ENCODE measurements around the gene CSGALNACT2. TPM values are rescaled to one million over a fixed set of nuclear protein-coding genes. Genes with fewer than 3 reads are reported as not detected.
A peak's percentile ranks its signal among the peaks of the same experiment; 100 is the strongest.

CSGALNACT2 gene
- total RNA-seq, 2 experiments from 2014 or later, result 36.2 to 41.0 TPM

- Mint-ChIP-seq H3K4me3 (no peak overlapping the region), H3K4me1 (peaks cover 17% of the 10 kb centered on the region), H3K36me3 (ENCODE audit: low read depth) (no peaks in the 10 kb centered on the region), H3K27ac (no peak overlapping the region), H3K27me3 (peaks cover 27% of the 10 kb centered on the region), H3K9me3 (no peaks in the 10 kb centered on the region)
- DNase-seq, result no peak
- POLR2A ChIA-PET, result no interaction called here
- CTCF ChIA-PET, result interaction anchor here (1.2 to 3.9 kb wide), 4 partner anchors 11 to 33 kb away, joined by 3 to 17 read pairs (median 4); no protein-coding TSS in a partner anchor
These were observed 84.8 kb downstream of the CSGALNACT2 start for GRCh38 chr10:43223056-43223455.

GRCh38 chr10:43224321-43224720 lies 86.1 kb downstream of the CSGALNACT2 start:
- DNase-seq, result no peak
- CTCF ChIA-PET, result interaction anchor here (3.9 kb wide), 1 partner anchor 20 kb away, joined by 17 read pairs; no protein-coding TSS in a partner anchor
- no peaks in the 10 kb centered on the region for H3K36me3 Mint-ChIP-seq (ENCODE audit: low read depth)
- H3K4me3 Mint-ChIP-seq, result no peak overlapping the region
- H3K9me3 Mint-ChIP-seq, result no peaks in the 10 kb centered on the region
- POLR2A ChIA-PET, result no interaction called here
- H3K27ac Mint-ChIP-seq, result no peak overlapping the region
- H3K27me3 Mint-ChIP-seq, result peaks cover 37% of the 10 kb centered on the region
- H3K4me1 Mint-ChIP-seq, result peaks cover 26% of the 10 kb centered on the region

DNA sequence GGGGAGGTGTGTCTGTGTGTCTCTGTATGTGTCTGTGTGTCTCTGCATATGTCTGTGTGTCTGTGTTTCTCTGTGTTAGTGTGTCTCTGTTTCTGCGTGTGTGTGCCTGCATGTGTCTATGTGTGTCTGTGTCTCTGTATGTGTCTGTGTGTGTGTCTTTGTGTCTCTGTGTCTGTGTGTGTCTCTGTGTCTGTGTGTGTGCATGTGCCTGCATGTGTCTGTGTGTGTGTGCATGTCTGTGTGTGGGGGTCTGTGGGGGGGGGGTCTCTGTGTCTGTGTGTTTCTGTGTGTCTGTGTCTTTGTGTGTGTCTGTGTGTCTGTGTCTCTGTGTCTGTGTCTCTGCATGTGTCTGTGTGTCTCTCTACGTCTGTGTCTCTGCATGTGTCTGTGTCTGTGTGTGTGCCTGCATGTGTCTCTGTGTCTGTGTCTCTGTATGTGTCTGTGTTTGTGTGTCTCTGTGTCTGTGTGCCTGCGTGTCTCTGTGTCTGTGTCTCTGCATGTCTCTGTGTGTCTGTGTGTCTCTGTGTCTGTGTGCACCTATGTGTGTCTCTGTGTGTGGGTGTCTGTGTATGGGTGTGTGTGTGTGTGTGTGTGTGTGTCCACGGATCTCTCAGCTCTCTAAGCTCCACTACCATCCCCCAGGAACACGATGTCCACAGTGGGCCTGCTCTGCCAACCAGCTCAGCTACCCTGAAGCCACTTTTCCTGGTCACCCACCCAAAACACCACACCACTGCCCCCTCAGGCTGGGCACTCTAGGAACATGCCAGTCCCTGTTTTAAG lies 87.0 kb downstream of the CSGALNACT2 start:
- H3K27me3 Mint-ChIP-seq, result peaks cover 40% of the 10 kb centered on the region

DNA sequence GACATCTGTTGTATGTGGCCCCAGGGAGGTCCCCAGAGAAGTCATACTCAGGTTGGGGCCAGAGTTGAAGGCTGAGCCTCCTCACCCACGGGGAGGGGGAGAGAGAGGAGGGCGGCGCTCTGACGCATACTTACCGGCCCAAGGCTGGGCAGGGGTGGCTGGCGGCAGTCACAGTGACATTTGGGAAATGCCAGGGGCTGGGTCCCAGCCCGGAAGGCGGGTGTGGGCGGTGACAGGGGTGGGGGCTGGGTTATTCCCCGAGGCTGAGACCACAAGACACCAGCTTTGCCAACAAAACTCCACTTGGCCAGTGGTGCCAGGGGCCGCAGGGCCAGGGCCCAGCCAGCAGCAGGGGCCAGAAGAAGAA lies 87.5 kb downstream of the CSGALNACT2 start:
- POLR2A ChIA-PET, result no interaction called here
- H3K27me3 Mint-ChIP-seq, result peaks cover 44% of the 10 kb centered on the region

More for the DNA sequence above, 87.0 kb downstream of the CSGALNACT2 start:
- no peak for DNase-seq
- H3K4me3 Mint-ChIP-seq, result no peak overlapping the region
- CTCF ChIA-PET, result interaction anchor here (0.8 to 3.9 kb wide), 4 partner anchors 15 to 126 kb away, joined by 3 to 17 read pairs (median 4); no protein-coding TSS in a partner anchor
- no peaks in the 10 kb centered on the region for H3K9me3 Mint-ChIP-seq
- POLR2A ChIA-PET, result no interaction called here
- peaks cover 28% of the 10 kb centered on the region for H3K4me1 Mint-ChIP-seq
- H3K27ac Mint-ChIP-seq, result no peak overlapping the region
- no peaks in the 10 kb centered on the region for H3K36me3 Mint-ChIP-seq (ENCODE audit: low read depth)

GRCh38 chr10:43226441-43226840 lies 88.2 kb downstream of the CSGALNACT2 start:
- Mint-ChIP-seq H3K9me3 (no peaks in the 10 kb centered on the region), H3K4me1 (peaks cover 34% of the 10 kb centered on the region), H3K27me3 (peaks cover 45% of the 10 kb centered on the region), H3K4me3 (no peak overlapping the region), H3K36me3 (ENCODE audit: low read depth) (no peaks in the 10 kb centered on the region), H3K27ac (no peak overlapping the region)
- CTCF ChIA-PET, result interaction anchor here (1.0 to 3.9 kb wide), 3 partner anchors 14 to 22 kb away, joined by 3 to 17 read pairs (median 3); no protein-coding TSS in a partner anchor
- POLR2A ChIA-PET, result no interaction called here
- no peak for DNase-seq

More for the DNA sequence above, 87.5 kb downstream of the CSGALNACT2 start:
- Mint-ChIP-seq H3K9me3 (no peaks in the 10 kb centered on the region), H3K36me3 (ENCODE audit: low read depth) (no peaks in the 10 kb centered on the region), H3K4me3 (no peak overlapping the region), H3K4me1 (peaks cover 31% of the 10 kb centered on the region), H3K27ac (no peak overlapping the region)
- DNase-seq, result no peak
- CTCF ChIA-PET, result interaction anchor here (0.8 to 3.9 kb wide), 4 partner anchors 15 to 126 kb away, joined by 3 to 17 read pairs (median 4); no protein-coding TSS in a partner anchor

DNA sequence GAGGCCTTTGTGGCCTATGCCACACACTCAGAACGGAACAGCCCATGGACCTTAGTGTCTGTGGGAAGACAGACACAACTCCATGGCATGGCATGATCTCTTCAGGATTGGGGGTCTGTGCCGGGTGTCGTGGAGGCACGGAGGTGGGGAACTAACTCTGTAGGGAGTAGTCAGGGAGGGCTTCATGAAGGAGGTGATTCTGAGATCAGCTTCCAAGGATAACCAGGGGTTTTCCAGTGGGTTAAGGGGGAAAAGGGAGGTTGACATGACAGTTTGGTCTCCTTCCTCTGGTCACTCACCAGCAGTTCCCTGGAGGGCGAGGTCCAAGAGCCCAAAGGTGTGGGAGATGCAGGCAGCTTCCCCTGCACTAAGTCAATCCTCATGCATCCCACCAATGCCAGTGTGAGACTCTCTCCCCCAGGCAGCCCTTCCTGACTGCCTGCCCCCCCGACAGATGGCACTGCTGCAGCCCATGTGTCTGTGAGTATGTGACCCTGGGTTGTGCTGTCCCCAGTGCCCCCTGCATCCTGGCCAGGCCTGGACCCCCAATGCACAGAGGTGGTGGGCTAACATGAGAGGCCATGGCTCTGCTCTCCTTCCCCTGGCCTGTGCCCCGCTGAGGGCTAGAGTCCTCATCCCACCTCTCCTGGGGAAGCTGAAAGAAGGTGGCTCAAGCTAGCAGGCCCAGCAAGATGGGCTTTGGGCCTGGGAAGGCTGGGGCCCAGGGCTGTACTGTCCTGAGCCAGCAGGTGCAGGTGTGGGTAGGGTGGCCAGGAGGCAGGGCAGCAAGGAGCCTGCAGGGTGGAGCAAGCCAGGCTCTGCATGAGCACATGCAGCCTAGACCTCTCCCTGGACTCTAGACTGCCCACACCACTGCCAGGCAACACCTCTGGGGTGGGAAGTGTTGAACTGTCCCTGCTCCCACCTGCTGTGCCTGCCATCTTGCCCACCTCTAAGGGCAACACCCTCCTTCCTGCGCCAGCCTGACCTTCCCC lies 88.9 kb downstream of the CSGALNACT2 start:
- H3K27ac Mint-ChIP-seq, result no peak overlapping the region
- no peaks in the 10 kb centered on the region for H3K36me3 Mint-ChIP-seq (ENCODE audit: low read depth)
- peaks cover 45% of the 10 kb centered on the region for H3K27me3 Mint-ChIP-seq
- ChIA-PET CTCF (interaction anchor here (1.3 to 3.9 kb wide), 2 partner anchors 23 to 25 kb away, joined by 4 to 17 read pairs; no protein-coding TSS in a partner anchor), POLR2A (no interaction called here)
- H3K4me3 Mint-ChIP-seq, result no peak overlapping the region
- H3K9me3 Mint-ChIP-seq, result no peaks in the 10 kb centered on the region
- DNase-seq, result peak; percentile 3
- peaks cover 41% of the 10 kb centered on the region for H3K4me1 Mint-ChIP-seq

DNA sequence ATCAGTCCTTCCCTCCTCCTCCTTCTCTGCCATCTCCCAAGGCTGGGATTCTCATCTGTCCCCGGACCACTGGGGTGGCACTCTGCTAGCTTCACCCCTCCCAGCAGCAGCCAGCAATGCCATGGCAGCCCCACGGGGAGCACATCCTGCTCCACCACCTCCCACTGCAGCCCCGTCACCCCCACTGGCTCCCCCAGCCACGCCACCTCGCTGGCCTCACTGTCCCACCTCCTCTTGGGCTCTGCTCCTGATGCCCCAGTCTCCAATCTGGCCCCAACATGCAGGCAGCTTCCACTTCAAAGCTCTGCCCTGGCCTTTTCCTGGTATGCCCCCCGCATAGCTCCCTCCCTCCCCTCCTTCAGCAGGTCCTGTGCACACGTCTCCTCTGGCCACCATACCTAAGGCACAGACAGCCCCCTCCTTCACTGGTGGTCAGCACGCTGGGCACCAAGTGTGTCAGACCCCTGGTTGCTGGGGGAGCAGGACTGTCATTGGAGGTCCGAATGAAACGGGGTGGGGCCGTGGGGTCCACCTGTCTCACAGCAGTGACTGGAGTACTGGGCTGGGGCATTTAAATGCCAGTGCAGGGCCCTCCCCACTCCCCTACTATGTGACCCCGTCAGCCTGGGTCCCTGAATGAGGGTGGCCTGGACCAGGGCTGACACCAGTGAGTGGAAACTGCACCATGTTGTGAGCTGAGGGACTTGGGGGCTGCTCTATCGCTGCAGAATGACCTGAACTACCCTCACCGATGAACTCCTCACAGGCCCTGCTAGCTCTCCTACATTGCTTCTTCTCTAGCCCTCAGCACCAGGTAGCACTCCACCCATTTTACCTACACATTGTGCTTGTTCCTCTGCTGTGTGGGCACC lies 89.9 kb downstream of the CSGALNACT2 start:
- Mint-ChIP-seq H3K27ac (peak overlapping the region; percentile 72), H3K27me3 (peaks cover 40% of the 10 kb centered on the region), H3K36me3 (ENCODE audit: low read depth) (no peaks in the 10 kb centered on the region), H3K4me1 (peaks cover 46% of the 10 kb centered on the region), H3K4me3 (peak overlapping the region; percentile 66), H3K9me3 (no peaks in the 10 kb centered on the region)
- no peak for DNase-seq
- ChIA-PET CTCF (interaction anchor here (0.9 to 1.3 kb wide), 3 partner anchors 26 to 65 kb away, joined by 3 to 4 read pairs (median 3); no protein-coding TSS in a partner anchor), POLR2A (no interaction called here)

GRCh38 chr10:43228783-43229207 lies 90.5 kb downstream of the CSGALNACT2 start:
- POLR2A ChIA-PET, result no interaction called here

DNA sequence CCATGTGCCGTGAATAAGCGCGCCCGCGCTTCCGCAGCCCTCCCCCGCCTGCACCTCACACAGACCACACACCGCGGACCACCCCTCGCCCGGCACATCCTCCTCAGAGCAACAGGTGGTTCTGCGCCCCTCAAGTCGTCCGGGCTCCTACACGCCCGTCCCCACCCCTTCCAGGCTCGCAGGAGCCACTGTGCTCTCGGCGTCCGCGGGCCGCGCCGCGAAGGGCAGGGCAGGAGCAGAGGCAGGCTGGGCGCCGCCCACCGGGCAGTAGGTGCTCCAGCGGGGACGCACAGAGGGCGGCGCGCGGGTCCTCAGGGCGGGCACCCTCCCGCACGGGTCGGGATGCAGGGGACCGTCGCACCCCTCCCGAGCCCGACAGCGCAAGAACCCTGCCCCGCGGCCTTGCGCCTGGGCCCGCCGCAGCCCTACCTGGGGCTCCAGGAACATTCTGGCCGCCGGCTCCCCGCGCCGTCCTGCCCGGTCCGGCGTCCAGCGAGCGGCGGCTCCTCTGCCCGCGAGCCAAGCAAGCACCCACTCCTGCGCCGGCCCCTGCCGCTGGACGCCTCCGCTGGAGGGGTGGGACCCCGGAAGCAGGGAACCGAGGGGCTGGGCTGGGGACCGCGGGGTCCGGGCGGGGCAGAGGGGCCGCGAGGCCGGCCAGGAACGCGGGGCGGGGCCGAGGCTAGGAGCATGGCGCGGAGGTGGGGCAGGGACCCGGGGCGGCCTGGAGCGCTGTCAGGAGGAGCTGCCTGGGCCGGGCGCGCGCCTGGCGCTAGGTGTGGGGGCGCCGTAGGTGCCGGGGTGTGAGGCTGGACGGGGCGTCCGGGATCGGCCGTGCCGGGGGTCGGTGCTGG lies 91.2 kb downstream of the CSGALNACT2 start:
- H3K36me3 Mint-ChIP-seq (ENCODE audit: low read depth), result no peaks in the 10 kb centered on the region
- H3K27me3 Mint-ChIP-seq, result peaks cover 33% of the 10 kb centered on the region
- H3K27ac Mint-ChIP-seq, result peak overlapping the region; percentile 72
- peak; percentile 42 for DNase-seq
- H3K4me3 Mint-ChIP-seq, result peak overlapping the region; percentile 66
- ChIA-PET CTCF (interaction anchor here (0.6 to 2.1 kb wide), 4 partner anchors 16 to 108 kb away, joined by 4 to 7 read pairs (median 5); no protein-coding TSS in a partner anchor), POLR2A (no interaction called here)
- peaks cover 46% of the 10 kb centered on the region for H3K4me1 Mint-ChIP-seq
- H3K9me3 Mint-ChIP-seq, result no peaks in the 10 kb centered on the region

More at GRCh38 chr10:43228783-43229207, 90.5 kb downstream of the CSGALNACT2 start:
- DNase-seq, result no peak
- Mint-ChIP-seq H3K9me3 (no peaks in the 10 kb centered on the region), H3K4me3 (peak overlapping the region; percentile 66), H3K27me3 (peaks cover 37% of the 10 kb centered on the region), H3K4me1 (peaks cover 46% of the 10 kb centered on the region), H3K27ac (peak overlapping the region; percentile 72), H3K36me3 (ENCODE audit: low read depth) (no peaks in the 10 kb centered on the region)
- CTCF ChIA-PET, result interaction anchor here (0.9 to 1.3 kb wide), 3 partner anchors 27 to 65 kb away, joined by 3 to 4 read pairs (median 3); no protein-coding TSS in a partner anchor

GRCh38 chr10:43230101-43230908 lies 92.1 kb downstream of the CSGALNACT2 start:
- DNase-seq, result no peak
- H3K4me1 Mint-ChIP-seq, result peaks cover 44% of the 10 kb centered on the region
- no peak overlapping the region for H3K4me3 Mint-ChIP-seq
- no peaks in the 10 kb centered on the region for H3K9me3 Mint-ChIP-seq
- no peak overlapping the region for H3K27ac Mint-ChIP-seq
- CTCF ChIA-PET, result interaction anchor here (0.6 to 2.1 kb wide), 5 partner anchors 17 to 109 kb away, joined by 3 to 7 read pairs (median 5); no protein-coding TSS in a partner anchor
- H3K27me3 Mint-ChIP-seq, result peaks cover 27% of the 10 kb centered on the region
- H3K36me3 Mint-ChIP-seq (ENCODE audit: low read depth), result no peaks in the 10 kb centered on the region
- POLR2A ChIA-PET, result no interaction called here

Data from activated CD4-positive, alpha-beta T cell treated with anti-CD3 and anti-CD28 coated beads, Interleukin-2, amount 10 ng/mL, durations not matched to agents 7 days and 5 days (primary cell).